Keratinocyte (primary cell): ENCODE measurements around the gene RBM17.

Experiments used
- EZH2 ChIP-seq: IDR thresholded peaks from one replicate; pipeline ENCODE4 v1.6.1; 2012; ENCODE audit warnings: inconsistent platforms, mild to moderate bottlenecking, low read length, moderate library complexity
- TF ChIP-seq, protein P1 (sequence below), 3 experiments: IDR thresholded peaks in 1 of 3; conservative IDR thresholded peaks in 1 of 3; optimal IDR thresholded peaks in 1 of 3; 2 replicates in 2 of 3; 3 replicates in 1 of 3; pipeline versions ENCODE3 to v1.5.1; 2011; ENCODE audit warnings: low read length in 3 of 3, mild to moderate bottlenecking in 3 of 3, moderate library complexity in 2 of 3, control low read depth in 1 of 3, inconsistent platforms in 1 of 3; ENCODE audit not compliant: insufficient read depth in 2 of 3; ENCODE audit errors: extremely low read depth in 1 of 3

DNA sequence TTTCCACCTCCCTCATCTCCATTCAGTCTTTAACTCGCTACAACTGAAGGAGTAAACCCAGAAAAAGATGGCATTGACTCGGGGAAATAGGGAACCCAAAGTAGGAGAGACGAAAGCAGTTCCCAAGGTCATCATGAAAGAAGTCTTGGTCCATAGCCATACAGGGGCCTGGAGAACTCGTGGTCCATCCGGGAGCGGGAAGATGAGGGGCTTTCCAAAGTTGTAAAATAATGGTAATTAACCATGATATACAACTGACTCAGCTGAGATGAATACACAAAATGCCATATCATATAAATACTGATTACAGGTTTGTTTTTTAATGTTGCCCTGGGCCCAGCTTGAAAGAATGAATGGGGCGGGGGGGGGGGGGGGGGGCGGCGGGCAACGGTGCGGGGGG lies 32.3 kb downstream of the RBM17 start:
- TF ChIP-seq EZH2: no peak
- TF ChIP-seq, protein P1, sequence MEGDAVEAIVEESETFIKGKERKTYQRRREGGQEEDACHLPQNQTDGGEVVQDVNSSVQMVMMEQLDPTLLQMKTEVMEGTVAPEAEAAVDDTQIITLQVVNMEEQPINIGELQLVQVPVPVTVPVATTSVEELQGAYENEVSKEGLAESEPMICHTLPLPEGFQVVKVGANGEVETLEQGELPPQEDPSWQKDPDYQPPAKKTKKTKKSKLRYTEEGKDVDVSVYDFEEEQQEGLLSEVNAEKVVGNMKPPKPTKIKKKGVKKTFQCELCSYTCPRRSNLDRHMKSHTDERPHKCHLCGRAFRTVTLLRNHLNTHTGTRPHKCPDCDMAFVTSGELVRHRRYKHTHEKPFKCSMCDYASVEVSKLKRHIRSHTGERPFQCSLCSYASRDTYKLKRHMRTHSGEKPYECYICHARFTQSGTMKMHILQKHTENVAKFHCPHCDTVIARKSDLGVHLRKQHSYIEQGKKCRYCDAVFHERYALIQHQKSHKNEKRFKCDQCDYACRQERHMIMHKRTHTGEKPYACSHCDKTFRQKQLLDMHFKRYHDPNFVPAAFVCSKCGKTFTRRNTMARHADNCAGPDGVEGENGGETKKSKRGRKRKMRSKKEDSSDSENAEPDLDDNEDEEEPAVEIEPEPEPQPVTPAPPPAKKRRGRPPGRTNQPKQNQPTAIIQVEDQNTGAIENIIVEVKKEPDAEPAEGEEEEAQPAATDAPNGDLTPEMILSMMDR (optimal IDR thresholded peaks at IDR 0.05 in 1 of 3, IDR thresholded peaks at IDR 0.05 in 1 of 3, conservative IDR thresholded peaks at IDR 0.05 in 1 of 3; ENCODE audit: extremely low read depth in 1 of 3, insufficient read depth in 2 of 3, low read length in 3 of 3): no peak
